Gastroesophageal sphincter (tissue), 4 donors: ENCODE measurements around the gene UROC1. TPM values are rescaled to one million over a fixed set of nuclear protein-coding genes. Genes with fewer than 3 reads are reported as not detected.

Experiments used
- ATAC-seq: fragments of 150-250 bp; one replicate; pipeline ENCODE4 v1.9.1; 2016; ENCODE audit warnings: mild to moderate bottlenecking, moderate library complexity
- H3K27ac ChIP-seq, 4 donors: fragments of 200-600 bp; sonication (generic) in 3 of 4; 1 replicate in 3 of 4; 2 replicates in 1 of 4; pipeline ENCODE4 v1.5.1; 2016 to 2019
- H3K27me3 ChIP-seq: fragments of 200-600 bp; sonication (generic); one replicate; pipeline ENCODE4 v1.5.1; 2019
- H3K36me3 ChIP-seq, 2 donors: fragments of 200-600 bp; sonication (generic); one replicate each; pipeline ENCODE4 v1.5.1; 2019; ENCODE audit warnings: control low read depth in 1 of 2
- H3K4me1 ChIP-seq, 3 donors: fragments of 200-600 bp; sonication (generic); 1 replicate in 2 of 3; 2 replicates in 1 of 3; pipeline ENCODE4 v1.5.1; 2016 to 2019; ENCODE audit warnings: control low read depth in 2 of 3
- H3K4me3 ChIP-seq, 2 donors: fragments of 200-600 bp; sonication (generic); one replicate each; pipeline ENCODE4 v1.5.1; 2019; ENCODE audit warnings: mild to moderate bottlenecking in 1 of 2, moderate library complexity in 1 of 2
- H3K9me3 ChIP-seq, 3 donors: fragments of 200-600 bp; sonication (generic); one replicate each; pipeline ENCODE4 v1.5.1; 2017 to 2019; ENCODE audit warnings: control low read depth in 2 of 3
- EP300 ChIP-seq: sonication (generic); formaldehyde crosslinking; IDR thresholded peaks from one replicate; pipeline ENCODE4 v1.6.1; 2017; ENCODE audit warnings: antibody characterized with exemption, mild to moderate bottlenecking
- POLR2A ChIP-seq, 2 donors: fragments of 450-650 bp; IDR thresholded peaks; one replicate each; pipeline ENCODE4 v1.6.1; 2017; ENCODE audit warnings: antibody characterized with exemption in 2 of 2, mild to moderate bottlenecking in 2 of 2, moderate library complexity in 1 of 2
- POLR2AphosphoS5 ChIP-seq: sonication (generic); formaldehyde crosslinking; IDR thresholded peaks from one replicate; pipeline ENCODE4 v1.6.1; 2017; ENCODE audit warnings: antibody characterized with exemption
- WGBS, 2 donors: methylation state at CpG; one replicate each; pipeline ENCODE4 v1.1.5; 2018; ENCODE audit warnings: low coverage in 1 of 2; 5-methylcytosine and 5-hydroxymethylcytosine counted together
- small RNA-seq, 4 donors: library from RNA; depleted of rRNA; stranded (forward); fragments of <200 nt; gene quantifications; one replicate each; pipeline ENCODE3, GENCODE V24; 2016
- total RNA-seq, 4 donors: library from RNA; depleted of rRNA; stranded (reverse); fragments of >200 nt; gene quantifications; one replicate each; pipeline ENCODE4 v1.1.0, GENCODE V29; 2016
- TF ChIP-seq, protein P1 (sequence below), 4 experiments: fragments of 200-600 bp in 2 of 4; fragments of 450-650 bp in 2 of 4; sonication (generic) in 1 of 4; IDR thresholded peaks; one replicate each; pipeline ENCODE4 v1.5.1; 2017 to 2019; ENCODE audit warnings: antibody characterized with exemption in 4 of 4, mild to moderate bottlenecking in 2 of 4, moderate library complexity in 2 of 4

The UROC1 gene
- total RNA-seq, 4 donors from 2014 or later = not detected

- H3K9me3 ChIP-seq = peaks cover 0 to 14% (median 0%) of the 10 kb centered on the region in 3 donors
- 80% methylated on average over 1 of the region's 6 CpGs; no CpG with 5 or more reads in 1 of the 2 donors for WGBS, 2 donors
- ATAC-seq = no peak
- no peak overlapping the region for H3K27ac ChIP-seq
- H3K4me1 ChIP-seq = no peaks in the 10 kb centered on the region
- H3K4me3 ChIP-seq = no peak overlapping the region
- TF ChIP-seq, protein P1, sequence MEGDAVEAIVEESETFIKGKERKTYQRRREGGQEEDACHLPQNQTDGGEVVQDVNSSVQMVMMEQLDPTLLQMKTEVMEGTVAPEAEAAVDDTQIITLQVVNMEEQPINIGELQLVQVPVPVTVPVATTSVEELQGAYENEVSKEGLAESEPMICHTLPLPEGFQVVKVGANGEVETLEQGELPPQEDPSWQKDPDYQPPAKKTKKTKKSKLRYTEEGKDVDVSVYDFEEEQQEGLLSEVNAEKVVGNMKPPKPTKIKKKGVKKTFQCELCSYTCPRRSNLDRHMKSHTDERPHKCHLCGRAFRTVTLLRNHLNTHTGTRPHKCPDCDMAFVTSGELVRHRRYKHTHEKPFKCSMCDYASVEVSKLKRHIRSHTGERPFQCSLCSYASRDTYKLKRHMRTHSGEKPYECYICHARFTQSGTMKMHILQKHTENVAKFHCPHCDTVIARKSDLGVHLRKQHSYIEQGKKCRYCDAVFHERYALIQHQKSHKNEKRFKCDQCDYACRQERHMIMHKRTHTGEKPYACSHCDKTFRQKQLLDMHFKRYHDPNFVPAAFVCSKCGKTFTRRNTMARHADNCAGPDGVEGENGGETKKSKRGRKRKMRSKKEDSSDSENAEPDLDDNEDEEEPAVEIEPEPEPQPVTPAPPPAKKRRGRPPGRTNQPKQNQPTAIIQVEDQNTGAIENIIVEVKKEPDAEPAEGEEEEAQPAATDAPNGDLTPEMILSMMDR (IDR thresholded peaks at IDR 0.05) = no peak
- TF ChIP-seq POLR2AphosphoS5 (no peak), EP300 (no peak), POLR2A (IDR thresholded peaks at IDR 0.05) (no peak)
- peaks cover 0 to 47% of the 10 kb centered on the region in 2 donors for H3K36me3 ChIP-seq
- H3K27me3 ChIP-seq = no peaks in the 10 kb centered on the region
These were observed 84.5 kb downstream of the UROC1 start for GRCh38 chr3:126433105-126433430.

- no peak overlapping the region for H3K27ac ChIP-seq
- TF ChIP-seq POLR2AphosphoS5 (no peak), POLR2A (IDR thresholded peaks at IDR 0.05) (no peak), EP300 (no peak)
- TF ChIP-seq, protein P1 (IDR thresholded peaks at IDR 0.05) = no peak
- H3K27me3 ChIP-seq = no peaks in the 10 kb centered on the region
- peaks cover 0 to 14% (median 0%) of the 10 kb centered on the region in 3 donors for H3K9me3 ChIP-seq
- H3K4me3 ChIP-seq = no peak overlapping the region
- WGBS, 2 donors = 57 to 80% methylated on average over 2 to 4 of the region's 4 CpGs
- no peak for ATAC-seq
- peaks cover 0 to 41% of the 10 kb centered on the region in 2 donors for H3K36me3 ChIP-seq
- no peaks in the 10 kb centered on the region for H3K4me1 ChIP-seq
These were observed 85.0 kb downstream of the UROC1 start for GRCh38 chr3:126432361-126433104.

Small RNAs within 50 kb of the gene (small RNA-seq; reads per million reads assigned to genes)
- gene RNA5SP138 = 0.09 to 3.0 (median 0.87) reads per million in 4 donors

Other genes with a start within 250 kb of the UROC1 start
- gene KLF15, start 160.4 kb downstream of the UROC1 start, total RNA-seq = 100 to 1,000 TPM in 1 of 4 donors, 10 to 100 TPM in 3; 69.5 to 110 (median 94.0) TPM
- not detected for gene CFAP100, start 122.9 kb downstream of the UROC1 start, total RNA-seq
- 10 to 100 TPM; 25.9 to 47.6 (median 35.3) TPM for gene ZXDC, start 41.9 kb downstream of the UROC1 start, total RNA-seq
- 1 to 10 TPM in 1 of 4 donors, under 1 TPM in 2, not detected in 1; 0.52 to 1.4 (median 0.81) TPM for gene CHST13, start 6.4 kb upstream of the UROC1 start, total RNA-seq
- gene C3orf22, start 41.2 kb upstream of the UROC1 start, total RNA-seq = not detected
- 10 to 100 TPM; 14.3 to 24.7 (median 18.5) TPM for gene TXNRD3, start 137.4 kb upstream of the UROC1 start, total RNA-seq
- gene CHCHD6, start 186.5 kb upstream of the UROC1 start, total RNA-seq = 10 to 100 TPM in 3 of 4 donors, 1 to 10 TPM in 1; 8.5 to 37.2 (median 15.2) TPM